Upper lobe of left lung (tissue), 6 donors: Measurements from ENCODE around the gene LMO3. TPM values are rescaled to one million over a fixed set of nuclear protein-coding genes. Genes with fewer than 3 reads are reported as not detected.
A peak's percentile ranks its signal among the peaks of the same experiment; 100 is the strongest.

Experiments used
- ATAC-seq, 2 donors: fragments of 200-7000 bp; cut with Tn5 transposase; one replicate each; pipeline ENCODE4 v1.9.1; 2022; ENCODE audit warnings: mild to moderate bottlenecking in 2 of 2, moderate library complexity in 2 of 2; ENCODE audit not compliant: low FRiP score in 2 of 2
- DNase-seq, 2 donors: peaks; one replicate each; pipeline ENCODE4 v3.0.0-alpha.2; 2019 to 2020
- H3K27ac ChIP-seq, 4 donors: fragments of 200-600 bp; sonication (generic); one replicate each; pipeline ENCODE4 v1.5.1; 2016 to 2019
- H3K27me3 ChIP-seq, 4 donors: fragments of 200-600 bp; sonication (generic); one replicate each; pipeline ENCODE4 v1.5.1; 2017 to 2019
- H3K36me3 ChIP-seq, 4 donors: fragments of 200-600 bp; sonication (generic); one replicate each; pipeline ENCODE4 v1.5.1; 2016 to 2019
- H3K4me1 ChIP-seq, 4 donors: fragments of 200-600 bp; sonication (generic); one replicate each; pipeline ENCODE4 v1.5.1; 2018 to 2019
- H3K4me3 ChIP-seq, 4 donors: fragments of 200-600 bp; sonication (generic); one replicate each; pipeline ENCODE4 v1.5.1; 2017 to 2019; ENCODE audit warnings: mild to moderate bottlenecking in 2 of 4, moderate library complexity in 1 of 4
- H3K9me3 ChIP-seq, 4 donors: fragments of 200-600 bp; sonication (generic); one replicate each; pipeline ENCODE4 v1.5.1; 2018 to 2019
- CTCF ChIP-seq, 6 experiments: fragments of 450-650 bp in 4 of 6; fragments of 200-600 bp in 2 of 6; sonication (generic) in 2 of 6; IDR thresholded peaks; one replicate each; pipeline ENCODE4 v1.5.1; 2016 to 2019; ENCODE audit warnings: antibody characterized with exemption in 6 of 6
- EP300 ChIP-seq, 4 donors: sonication (generic); formaldehyde crosslinking; IDR thresholded peaks; one replicate each; pipeline ENCODE4 v1.5.1; 2017; ENCODE audit warnings: antibody characterized with exemption in 4 of 4, control low read depth in 2 of 4
- POLR2A ChIP-seq, 4 donors: fragments of 450-650 bp; IDR thresholded peaks; one replicate each; pipeline ENCODE4 v1.5.1; 2016 to 2017; ENCODE audit warnings: antibody characterized with exemption in 4 of 4, mild to moderate bottlenecking in 2 of 4
- POLR2AphosphoS5 ChIP-seq, 2 donors: sonication (generic); formaldehyde crosslinking; IDR thresholded peaks; one replicate each; pipeline ENCODE4 v1.5.1; 2017; ENCODE audit warnings: antibody characterized with exemption in 2 of 2
- WGBS, 2 donors: methylation state at CpG; one replicate each; pipeline ENCODE4 v1.1.5; 2017 to 2018; 5-methylcytosine and 5-hydroxymethylcytosine counted together
- total RNA-seq, 6 donors: library from RNA; depleted of rRNA in 4 of 6; stranded (reverse); fragments of >200 nt in 4 of 6; gene quantifications; one replicate each; pipeline versions ENCODE4 v1.1.0 to v1.2.1, GENCODE V29; 2016 to 2021
- donor health status: DM: no; HTN: no; CAD: no; lungs with moderate emphysema.
- donor health status: DM: no; HTN: yes; CAD: no; lungs with severe emphysema.

The LMO3 gene
- total RNA-seq, 6 donors from 2014 or later: 100 to 372 (median 166) TPM

- TF ChIP-seq EP300 (IDR thresholded peaks at IDR 0.05): no peak
- ATAC-seq: peak in 1 of 2 donors; percentile 38
- Histone ChIP-seq H3K27me3 (no peaks in the 10 kb centered on the region), H3K36me3 (no peaks in the 10 kb centered on the region), H3K9me3 (no peaks in the 10 kb centered on the region), H3K4me1 (no peaks in the 10 kb centered on the region), H3K4me3 (no peak overlapping the region), H3K27ac (no peak overlapping the region)
- WGBS, 2 donors: 91 to 95% methylated on average over 3 of the region's 3 CpGs
- no peak for DNase-seq
Measured at GRCh38 chr12:16515666-16516065, 90.3 kb downstream of the LMO3 start.

- Histone ChIP-seq H3K4me3 (no peak overlapping the region), H3K27ac (no peak overlapping the region), H3K4me1 (no peaks in the 10 kb centered on the region), H3K27me3 (no peaks in the 10 kb centered on the region), H3K9me3 (no peaks in the 10 kb centered on the region), H3K36me3 (no peaks in the 10 kb centered on the region)
- no peak for ATAC-seq
- DNase-seq: peak in 1 of 2 donors; percentile 70
- WGBS, 2 donors: 94 to 98% methylated on average over 15 of the region's 15 CpGs
- TF ChIP-seq EP300 (IDR thresholded peaks at IDR 0.05): no peak
- TF ChIP-seq POLR2AphosphoS5 (IDR thresholded peaks at IDR 0.05): no peak
- TF ChIP-seq CTCF (IDR thresholded peaks at IDR 0.05): no peak
Measured at GRCh38 chr12:16513231-16513630, 92.7 kb downstream of the LMO3 start.

GRCh38 chr12:16509411-16509810 is 96.6 kb downstream of the LMO3 start:
- ATAC-seq (no peak), DNase-seq (no peak)
- H3K27ac ChIP-seq: no peak overlapping the region
- no peaks in the 10 kb centered on the region for H3K4me1 ChIP-seq
- H3K27me3 ChIP-seq: no peaks in the 10 kb centered on the region
- H3K36me3 ChIP-seq: no peaks in the 10 kb centered on the region
- WGBS, 2 donors: 68 to 79% methylated on average over 2 of the region's 2 CpGs
- H3K4me3 ChIP-seq: no peak overlapping the region
- H3K9me3 ChIP-seq: no peaks in the 10 kb centered on the region
- TF ChIP-seq CTCF (IDR thresholded peaks at IDR 0.05) (no peak), EP300 (IDR thresholded peaks at IDR 0.05) (no peak), POLR2A (IDR thresholded peaks at IDR 0.05) (no peak), POLR2AphosphoS5 (IDR thresholded peaks at IDR 0.05) (no peak)

GRCh38 chr12:16506394-16506793 is 99.6 kb downstream of the LMO3 start:
- Histone ChIP-seq H3K36me3 (no peaks in the 10 kb centered on the region), H3K27ac (no peak overlapping the region), H3K4me3 (no peak overlapping the region), H3K9me3 (no peaks in the 10 kb centered on the region), H3K4me1 (no peaks in the 10 kb centered on the region), H3K27me3 (no peaks in the 10 kb centered on the region)
- ATAC-seq (no peak), DNase-seq (no peak)
- TF ChIP-seq POLR2AphosphoS5 (IDR thresholded peaks at IDR 0.05) (no peak), EP300 (IDR thresholded peaks at IDR 0.05) (no peak), CTCF (IDR thresholded peaks at IDR 0.05) (no peak), POLR2A (IDR thresholded peaks at IDR 0.05) (no peak)

- TF ChIP-seq POLR2AphosphoS5 (IDR thresholded peaks at IDR 0.05): no peak
- no peak for TF ChIP-seq POLR2A (IDR thresholded peaks at IDR 0.05)
- TF ChIP-seq CTCF (IDR thresholded peaks at IDR 0.05): no peak
- no peak for TF ChIP-seq EP300 (IDR thresholded peaks at IDR 0.05)
- Histone ChIP-seq H3K9me3 (no peaks in the 10 kb centered on the region), H3K4me1 (no peaks in the 10 kb centered on the region), H3K27ac (no peak overlapping the region), H3K4me3 (no peak overlapping the region), H3K36me3 (no peaks in the 10 kb centered on the region), H3K27me3 (no peaks in the 10 kb centered on the region)
- DNase-seq (no peak), ATAC-seq (no peak)
- 57 to 64% methylated on average over 1 of the region's 1 CpG for WGBS, 2 donors
Measured at GRCh38 chr12:16504200-16504599, 101.8 kb downstream of the LMO3 start.
